Measurements from ENCODE around the gene ST3GAL3. TPM values are rescaled to one million over a fixed set of nuclear protein-coding genes. Genes with fewer than 3 reads are reported as not detected.

The ST3GAL3 gene
- total and polyA plus RNA-seq, 2 donors (not counting 1 experiment from before 2014, with no cell fraction given): 13.7 to 16.3 TPM

DNA sequence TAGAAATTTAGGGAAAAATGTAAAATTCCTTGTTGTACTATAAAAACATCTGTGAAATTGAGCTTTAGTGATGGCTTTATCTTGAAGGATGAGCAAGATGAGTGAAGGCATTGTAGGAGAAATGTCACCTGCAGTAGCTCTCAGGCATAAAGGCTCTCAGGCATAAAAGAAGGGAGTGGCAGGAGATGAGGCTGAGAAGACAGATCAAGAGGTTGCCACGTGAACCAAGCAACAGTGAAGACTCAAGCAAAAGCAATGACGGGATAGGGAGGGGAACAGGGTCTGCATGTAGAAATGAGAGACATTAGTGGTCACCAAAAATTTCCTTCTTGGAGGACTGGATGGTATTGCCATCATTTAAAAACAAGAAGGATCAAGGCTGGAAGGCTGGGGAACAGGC lies 98.8 kb downstream of the ST3GAL3 start:
- Histone ChIP-seq H2AFZ (ENCODE audit: low read length) (no peak overlapping the region), H4K20me1 (ENCODE audit: control insufficient read depth, extremely low read depth, insufficient read depth, low read length) (no peaks in the 10 kb centered on the region), H3K27ac (ENCODE audit: insufficient read depth, low read length) (no peak overlapping the region), H3K9ac (ENCODE audit: insufficient read depth, low read length) (no peak overlapping the region), H3K36me3 (ENCODE audit: control insufficient read depth, insufficient read depth, low read length) (peaks cover 2% of the 10 kb centered on the region), H3K4me1 (ENCODE audit: control insufficient read depth, extremely low read depth, insufficient read depth, low read length) (no peaks in the 10 kb centered on the region), H3K27me3 (ENCODE audit: control insufficient read depth, insufficient read depth, low read length) (no peaks in the 10 kb centered on the region), H3K4me2 (ENCODE audit: extremely low read depth, insufficient read depth, low read length) (no peak overlapping the region), H3K79me2 (ENCODE audit: control insufficient read depth, insufficient read depth, low read length) (no peaks in the 10 kb centered on the region), H3K9me3 (ENCODE audit: control insufficient read depth, insufficient read depth, low read depth, low read length) (no peaks in the 10 kb centered on the region), H3K4me3 (replicated peaks in 1 of 4; ENCODE audit: control extremely low read depth in 1 of 4, insufficient read depth in 1 of 4, low read depth in 3 of 4, low read length in 4 of 4) (no peak overlapping the region)
- DNase-seq (ENCODE audit: low read depth in 2 of 2): no peak
- no peak for TF ChIP-seq EZH2 (IDR thresholded peaks at IDR 0.05; ENCODE audit: low read length, missing control alignments)
- TF ChIP-seq, protein P1, sequence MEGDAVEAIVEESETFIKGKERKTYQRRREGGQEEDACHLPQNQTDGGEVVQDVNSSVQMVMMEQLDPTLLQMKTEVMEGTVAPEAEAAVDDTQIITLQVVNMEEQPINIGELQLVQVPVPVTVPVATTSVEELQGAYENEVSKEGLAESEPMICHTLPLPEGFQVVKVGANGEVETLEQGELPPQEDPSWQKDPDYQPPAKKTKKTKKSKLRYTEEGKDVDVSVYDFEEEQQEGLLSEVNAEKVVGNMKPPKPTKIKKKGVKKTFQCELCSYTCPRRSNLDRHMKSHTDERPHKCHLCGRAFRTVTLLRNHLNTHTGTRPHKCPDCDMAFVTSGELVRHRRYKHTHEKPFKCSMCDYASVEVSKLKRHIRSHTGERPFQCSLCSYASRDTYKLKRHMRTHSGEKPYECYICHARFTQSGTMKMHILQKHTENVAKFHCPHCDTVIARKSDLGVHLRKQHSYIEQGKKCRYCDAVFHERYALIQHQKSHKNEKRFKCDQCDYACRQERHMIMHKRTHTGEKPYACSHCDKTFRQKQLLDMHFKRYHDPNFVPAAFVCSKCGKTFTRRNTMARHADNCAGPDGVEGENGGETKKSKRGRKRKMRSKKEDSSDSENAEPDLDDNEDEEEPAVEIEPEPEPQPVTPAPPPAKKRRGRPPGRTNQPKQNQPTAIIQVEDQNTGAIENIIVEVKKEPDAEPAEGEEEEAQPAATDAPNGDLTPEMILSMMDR (conservative IDR thresholded peaks at IDR 0.05 in 1 of 2, IDR thresholded peaks at IDR 0.05 in 1 of 2; ENCODE audit: low read depth in 1 of 2, low read length in 2 of 2): no peak

DNA sequence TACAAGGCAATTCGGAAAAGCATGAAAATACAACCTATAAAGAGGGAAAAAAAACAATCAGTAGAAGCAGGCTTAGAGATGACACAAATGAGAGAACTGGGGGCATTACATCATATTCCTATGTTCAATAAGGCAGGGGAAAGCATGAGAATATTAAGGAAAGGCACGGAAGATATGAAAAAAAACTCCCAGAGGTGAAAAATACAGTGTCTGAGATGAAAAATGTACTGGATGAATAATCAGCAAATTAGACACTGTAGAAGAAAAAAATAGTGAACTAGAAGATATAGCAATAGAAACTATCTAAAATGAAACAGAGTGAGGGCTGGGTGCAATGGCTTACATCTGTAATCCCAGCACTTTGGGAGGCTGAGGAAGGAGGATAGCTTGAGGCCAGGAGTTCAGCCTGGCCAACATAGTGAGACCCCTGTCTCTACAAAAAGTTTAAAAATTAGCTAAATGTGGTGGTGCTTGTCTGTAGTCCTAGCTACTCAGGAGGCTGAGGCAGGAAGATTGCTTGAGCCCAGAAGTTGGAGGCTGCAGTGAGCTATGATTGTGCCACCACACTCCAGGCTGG lies 101.8 kb downstream of the ST3GAL3 start:
- Histone ChIP-seq H3K36me3 (ENCODE audit: control insufficient read depth, insufficient read depth, low read length) (peaks cover 2% of the 10 kb centered on the region), H2AFZ (ENCODE audit: low read length) (no peak overlapping the region), H3K4me3 (replicated peaks in 1 of 4; ENCODE audit: control extremely low read depth in 1 of 4, insufficient read depth in 1 of 4, low read depth in 3 of 4, low read length in 4 of 4) (no peak overlapping the region), H3K4me1 (ENCODE audit: control insufficient read depth, extremely low read depth, insufficient read depth, low read length) (no peaks in the 10 kb centered on the region), H3K9ac (ENCODE audit: insufficient read depth, low read length) (no peak overlapping the region), H3K27ac (ENCODE audit: insufficient read depth, low read length) (no peak overlapping the region), H3K79me2 (ENCODE audit: control insufficient read depth, insufficient read depth, low read length) (no peaks in the 10 kb centered on the region), H3K9me3 (ENCODE audit: control insufficient read depth, insufficient read depth, low read depth, low read length) (no peaks in the 10 kb centered on the region), H4K20me1 (ENCODE audit: control insufficient read depth, extremely low read depth, insufficient read depth, low read length) (no peaks in the 10 kb centered on the region), H3K27me3 (ENCODE audit: control insufficient read depth, insufficient read depth, low read length) (no peaks in the 10 kb centered on the region), H3K4me2 (ENCODE audit: extremely low read depth, insufficient read depth, low read length) (no peak overlapping the region)
- no peak for DNase-seq (ENCODE audit: low read depth in 2 of 2)
- TF ChIP-seq EZH2 (IDR thresholded peaks at IDR 0.05; ENCODE audit: low read length, missing control alignments): no peak
- TF ChIP-seq, protein P1 (conservative IDR thresholded peaks at IDR 0.05 in 1 of 2, IDR thresholded peaks at IDR 0.05 in 1 of 2; ENCODE audit: low read depth in 1 of 2, low read length in 2 of 2): no peak

DNA sequence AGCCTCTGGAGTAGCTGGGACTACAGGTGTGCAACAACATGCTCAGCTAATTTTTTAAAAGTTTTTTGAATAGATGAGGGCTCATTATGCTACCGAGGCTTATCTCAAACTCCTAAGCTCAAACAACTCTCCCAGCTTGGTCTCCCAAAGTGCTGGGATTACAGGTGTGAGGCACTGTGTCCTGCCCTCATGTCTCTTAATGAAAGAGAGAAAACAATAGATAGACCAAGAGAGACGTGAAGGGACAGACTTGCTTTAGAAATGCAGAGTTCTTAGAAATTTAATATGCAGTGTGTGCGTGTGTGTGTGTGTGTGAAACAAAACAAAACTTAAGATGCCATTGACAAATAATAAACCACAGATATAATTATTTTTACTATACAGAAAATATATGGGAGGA lies 105.2 kb downstream of the ST3GAL3 start:
- H3K4me1 ChIP-seq (ENCODE audit: control insufficient read depth, extremely low read depth, insufficient read depth, low read length): no peaks in the 10 kb centered on the region
- H3K79me2 ChIP-seq (ENCODE audit: control insufficient read depth, insufficient read depth, low read length): no peaks in the 10 kb centered on the region
- H3K27ac ChIP-seq (ENCODE audit: insufficient read depth, low read length): no peak overlapping the region
- no peak overlapping the region for H2AFZ ChIP-seq (ENCODE audit: low read length)
- no peaks in the 10 kb centered on the region for H3K27me3 ChIP-seq (ENCODE audit: control insufficient read depth, insufficient read depth, low read length)
- H3K9me3 ChIP-seq (ENCODE audit: control insufficient read depth, insufficient read depth, low read depth, low read length): no peaks in the 10 kb centered on the region
- H3K9ac ChIP-seq (ENCODE audit: insufficient read depth, low read length): no peak overlapping the region
- peaks cover 2% of the 10 kb centered on the region for H3K36me3 ChIP-seq (ENCODE audit: control insufficient read depth, insufficient read depth, low read length)
- no peak overlapping the region for H3K4me2 ChIP-seq (ENCODE audit: extremely low read depth, insufficient read depth, low read length)
- no peak overlapping the region for H3K4me3 ChIP-seq (replicated peaks in 1 of 4; ENCODE audit: control extremely low read depth in 1 of 4, insufficient read depth in 1 of 4, low read depth in 3 of 4, low read length in 4 of 4)
- TF ChIP-seq EZH2 (IDR thresholded peaks at IDR 0.05; ENCODE audit: low read length, missing control alignments): no peak
- TF ChIP-seq, protein P1 (conservative IDR thresholded peaks at IDR 0.05 in 1 of 2, IDR thresholded peaks at IDR 0.05 in 1 of 2; ENCODE audit: low read depth in 1 of 2, low read length in 2 of 2): no peak
- no peak for DNase-seq (ENCODE audit: low read depth in 2 of 2)
- H4K20me1 ChIP-seq (ENCODE audit: control insufficient read depth, extremely low read depth, insufficient read depth, low read length): no peaks in the 10 kb centered on the region
